Measurements from ENCODE around the gene FGB. TPM values are rescaled to one million over a fixed set of nuclear protein-coding genes. Genes with fewer than 3 reads are reported as not detected.

FGB gene
- total and polyA plus RNA-seq, 9 of the 15 experiments (the other 6 are each of a cell fraction or from before 2014, with no cell fraction given): 0.07 to 1.9 (median 0.13) TPM; not detected in 6

- no peak for TF ChIP-seq CREB3 (tag; conservative IDR thresholded peaks at IDR 0.05; ENCODE audit: low read depth)
- no peak for TF ChIP-seq MAFF (IDR thresholded peaks at IDR 0.05; ENCODE audit: low read length)
- TF ChIP-seq FOXA3 (CRISPR knock-in tag; conservative IDR thresholded peaks at IDR 0.05 in 1 of 2, IDR thresholded peaks at IDR 0.05 in 1 of 2): no peak
- no peak for TF ChIP-seq ILF3 (IDR thresholded peaks at IDR 0.05; ENCODE audit: borderline replicate concordance)
- TF ChIP-seq NFXL1 (CRISPR knock-in tag; IDR thresholded peaks at IDR 0.05): no peak
- TF ChIP-seq DNMT1 (IDR thresholded peaks at IDR 0.05): no peak
- TF ChIP-seq NR0B1 (IDR thresholded peaks at IDR 0.05; ENCODE audit: partially characterized antibody): no peak
- 0 out of 2 replicates have a peak, but pooled peaks have one; percentile 20 for TF ChIP-seq TFAP4 (CRISPR knock-in tag; IDR thresholded peaks at IDR 0.05; ENCODE audit: borderline replicate concordance)
- peak; percentile 40 for TF ChIP-seq CREM (IDR thresholded peaks at IDR 0.05; ENCODE audit: low read depth)
- no peak for TF ChIP-seq ZNF717 (CRISPR knock-in tag; IDR thresholded peaks at IDR 0.05)
- no peak for TF ChIP-seq RREB1 (CRISPR knock-in tag; IDR thresholded peaks at IDR 0.05)
- no peak for TF ChIP-seq CEBPB (tag; IDR thresholded peaks at IDR 0.05)
- TF ChIP-seq ATF1 (CRISPR knock-in tag; IDR thresholded peaks at IDR 0.05): no peak
- peak; percentile 30; the same call in 1 of the 2 replicates for TF ChIP-seq ATF1 (tag; IDR thresholded peaks at IDR 0.05)
- no peak for TF ChIP-seq SAP30 (IDR thresholded peaks at IDR 0.05; ENCODE audit: borderline replicate concordance, insufficient read depth, low read depth, low read length, poor library complexity, severe bottlenecking)
- TF ChIP-seq SMARCA5 (IDR thresholded peaks at IDR 0.05): no peak
- no peak for TF ChIP-seq KDM5B (IDR thresholded peaks at IDR 0.05; ENCODE audit: insufficient replicate concordance, low read depth, low read length)
- no peak for TF ChIP-seq ZEB2 (IDR thresholded peaks at IDR 0.05)
- TF ChIP-seq SMC3 (conservative IDR thresholded peaks at IDR 0.05; ENCODE audit: insufficient read depth, low read depth, low read length): peak; percentile 65
These were observed 10.7 kb upstream of the FGB start (continued) for GRCh38 chr4:154551872-154552686.

All from K562 (cell line).